Neuronal stem cell (in vitro differentiated cells): Measurements from ENCODE around the gene CCNQ.
A peak's percentile ranks its signal among the peaks of the same experiment; 100 is the strongest.

ENCODE experiments used
- DNase-seq: peaks from one replicate; pipeline ENCODE4 v3.0.0-alpha.2; 2013; ENCODE audit warnings: low spot score
- H2AFZ ChIP-seq: one replicate; pipeline ENCODE4 v1.6.1; 2013; ENCODE audit warnings: mild to moderate bottlenecking, low read length, inconsistent platforms
- H2AK5ac ChIP-seq: 2 replicates; pipeline ENCODE4 v1.6.1; 2013; ENCODE audit warnings: low read depth, mild to moderate bottlenecking, inconsistent platforms, low read length, moderate library complexity, mixed read lengths
- H2BK120ac ChIP-seq: 2 replicates; pipeline ENCODE4 v1.6.1; 2013; ENCODE audit warnings: low read depth, mild to moderate bottlenecking, inconsistent platforms, low read length, moderate library complexity, mixed read lengths
- H2BK12ac ChIP-seq: one replicate; pipeline ENCODE4 v1.6.1; 2013; ENCODE audit warnings: low read length, inconsistent platforms
- H2BK15ac ChIP-seq: 2 replicates; pipeline ENCODE4 v1.6.1; 2013; ENCODE audit warnings: mild to moderate bottlenecking, low read length, inconsistent platforms, mixed read lengths
- H2BK5ac ChIP-seq: one replicate; pipeline ENCODE4 v1.6.1; 2013; ENCODE audit warnings: inconsistent platforms, mild to moderate bottlenecking, low read length, moderate library complexity
- H3K14ac ChIP-seq: one replicate; pipeline ENCODE4 v1.6.1; 2013; ENCODE audit warnings: low read length, inconsistent platforms
- H3K18ac ChIP-seq: 2 replicates; pipeline ENCODE4 v1.6.1; 2013; ENCODE audit warnings: low read length, inconsistent platforms
- H3K23ac ChIP-seq: 2 replicates; pipeline ENCODE4 v1.6.1; 2013; ENCODE audit warnings: low read depth, mild to moderate bottlenecking, mixed read lengths, low read length, inconsistent platforms; ENCODE audit not compliant: poor library complexity
- H3K27ac ChIP-seq: replicated peaks from 3 replicates; pipeline ENCODE4 v1.5.1; 2013; ENCODE audit warnings: low read length, inconsistent platforms
- H3K27me3 ChIP-seq, 3 experiments: 2 replicates each; pipeline ENCODE4 v1.6.1; 2013; ENCODE audit warnings: low read length in 3 of 3, mild to moderate bottlenecking in 2 of 3, inconsistent platforms in 1 of 3, low read depth in 1 of 3, mixed read lengths in 1 of 3, moderate library complexity in 1 of 3; ENCODE audit not compliant: control insufficient read depth in 3 of 3, insufficient read depth in 3 of 3
- H3K36me3 ChIP-seq, 2 donors: replicated peaks in 1 of 2; 2 replicates each; pipeline ENCODE4 v1.6.1; 2013; ENCODE audit warnings: low read length in 2 of 2; ENCODE audit not compliant: control insufficient read depth in 2 of 2, insufficient read depth in 2 of 2
- H3K4ac ChIP-seq: 2 replicates; pipeline ENCODE4 v1.6.1; 2013; ENCODE audit warnings: inconsistent platforms, mild to moderate bottlenecking, low read length, moderate library complexity
- H3K4me1 ChIP-seq, 2 donors: 1 replicate in 1 of 2; 2 replicates in 1 of 2; pipeline ENCODE4 v1.6.1; 2013; ENCODE audit warnings: low read length in 2 of 2, low read depth in 1 of 2; ENCODE audit not compliant: control insufficient read depth in 2 of 2, insufficient read depth in 1 of 2
- H3K4me2 ChIP-seq: one replicate; pipeline ENCODE4 v1.6.1; 2013; ENCODE audit warnings: mild to moderate bottlenecking, low read length, inconsistent platforms; ENCODE audit not compliant: insufficient read depth, poor library complexity, severe bottlenecking
- H3K4me3 ChIP-seq, 2 donors: 2 replicates each; pipeline ENCODE4 v1.5.1; 2013; ENCODE audit warnings: low read length in 2 of 2, mild to moderate bottlenecking in 2 of 2, inconsistent platforms in 1 of 2, moderate library complexity in 1 of 2
- H3K79me1 ChIP-seq: one replicate; pipeline ENCODE4 v1.6.1; 2013; ENCODE audit warnings: low read depth, mild to moderate bottlenecking, inconsistent platforms, low read length, moderate library complexity
- H3K9ac ChIP-seq: one replicate; pipeline ENCODE4 v1.6.1; 2013; ENCODE audit warnings: mild to moderate bottlenecking, low read depth, low read length, inconsistent platforms; ENCODE audit not compliant: poor library complexity
- H3K9me3 ChIP-seq, 2 donors: replicated peaks in 1 of 2; 2 replicates each; pipeline versions ENCODE3 to v1.6.1; 2013; ENCODE audit warnings: low read length in 2 of 2, mild to moderate bottlenecking in 2 of 2, inconsistent platforms in 1 of 2, low read depth in 1 of 2, mixed read lengths in 1 of 2, moderate library complexity in 1 of 2; ENCODE audit not compliant: control insufficient read depth in 2 of 2, insufficient read depth in 1 of 2
- H4K8ac ChIP-seq: one replicate; pipeline ENCODE4 v1.6.1; 2013; ENCODE audit warnings: low read depth, mild to moderate bottlenecking, inconsistent platforms, low read length, moderate library complexity
- H4K91ac ChIP-seq: one replicate; pipeline ENCODE4 v1.6.1; 2013; ENCODE audit warnings: low read length, low read depth, mild to moderate bottlenecking, inconsistent platforms; ENCODE audit not compliant: poor library complexity
- WGBS, 2 donors: extraction: QIAGEN DNeasy Blood & Tissue Kit; methylation state at CpG; one replicate each; pipeline ENCODE4 v1.1.7; 2013; ENCODE audit warnings: missing lambda C conversion rate in 2 of 2, mixed read lengths in 1 of 2; ENCODE audit not compliant: insufficient read length in 2 of 2, insufficient replicate concordance in 1 of 2; ENCODE audit errors: extremely low coverage in 2 of 2; 5-methylcytosine and 5-hydroxymethylcytosine counted together

CCNQ gene

DNA sequence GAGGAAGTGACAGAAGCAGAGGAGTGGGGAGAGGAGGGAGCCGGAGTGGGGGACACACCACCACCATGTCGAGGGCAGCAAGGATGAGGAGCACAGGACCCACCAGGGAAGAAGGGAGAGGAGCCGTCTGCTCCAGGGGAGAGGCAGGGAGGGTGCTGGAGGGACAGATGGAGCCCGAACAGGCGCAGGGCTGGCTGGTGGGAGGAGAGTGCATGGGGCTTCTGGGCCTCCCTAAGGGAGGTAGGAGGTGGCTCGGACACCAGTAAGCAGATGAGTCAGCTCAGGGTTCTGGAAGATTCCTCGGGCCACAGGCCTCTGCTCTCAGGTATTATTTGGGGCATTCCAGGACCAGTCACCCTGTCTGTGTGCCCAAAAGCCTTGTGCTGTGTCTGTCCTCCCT, 51.7 kb downstream of the CCNQ start:
- no peak overlapping the region for H4K8ac ChIP-seq
- H3K9ac ChIP-seq, result no peak overlapping the region
- H2AK5ac ChIP-seq, result no peak overlapping the region
- no peak overlapping the region for H3K27ac ChIP-seq
- H2BK120ac ChIP-seq, result no peak overlapping the region
- H3K4me1 ChIP-seq, result no peaks in the 10 kb centered on the region
- H3K4me3 ChIP-seq, result no peak overlapping the region
- H3K79me1 ChIP-seq, result no peaks in the 10 kb centered on the region
- H2AFZ ChIP-seq, result no peak overlapping the region
- H2BK5ac ChIP-seq, result no peak overlapping the region
- no peaks in the 10 kb centered on the region for H3K9me3 ChIP-seq
- no peak overlapping the region for H4K91ac ChIP-seq
- H3K27me3 ChIP-seq, result peaks cover 0 to 58% (median 0%) of the 10 kb centered on the region in 3 experiments
- H3K36me3 ChIP-seq, result no peaks in the 10 kb centered on the region
- no peak overlapping the region for H3K18ac ChIP-seq
- DNase-seq, result no peak
- no peak overlapping the region for H3K4ac ChIP-seq
- H3K4me2 ChIP-seq, result no peak overlapping the region
- no peak overlapping the region for H2BK12ac ChIP-seq
- WGBS, 2 donors, result no CpG with 5 or more reads among the region's 7 CpGs
- no peak overlapping the region for H3K14ac ChIP-seq
- no peak overlapping the region for H3K23ac ChIP-seq
- no peak overlapping the region for H2BK15ac ChIP-seq

DNA sequence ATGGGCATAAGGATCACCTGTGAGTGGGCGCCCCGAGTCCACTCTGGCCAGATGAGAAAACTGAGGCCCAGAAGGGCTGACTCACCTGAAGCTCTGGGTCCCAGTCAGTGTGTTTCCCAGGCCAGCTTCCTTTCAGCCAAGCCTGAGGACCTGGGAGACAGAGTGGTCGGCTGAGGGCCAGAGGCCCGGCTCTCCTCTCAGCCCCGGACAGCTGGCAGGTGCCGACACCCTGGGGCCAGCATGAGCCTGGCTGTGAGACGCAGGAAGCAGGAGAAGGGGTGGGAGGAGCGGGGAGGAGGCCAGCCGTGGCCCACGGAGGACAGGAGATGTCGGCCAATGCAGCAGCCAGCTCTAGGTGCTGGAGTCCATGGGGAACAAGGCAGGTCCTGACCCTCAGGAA, 52.6 kb downstream of the CCNQ start:
- no peak overlapping the region for H3K4ac ChIP-seq
- no peak overlapping the region for H3K18ac ChIP-seq
- H3K4me2 ChIP-seq, result no peak overlapping the region
- no peaks in the 10 kb centered on the region for H3K9me3 ChIP-seq
- no peak overlapping the region for H3K14ac ChIP-seq
- H4K8ac ChIP-seq, result no peak overlapping the region
- no CpG with 5 or more reads among the region's 11 CpGs for WGBS, 2 donors
- no peak overlapping the region for H2BK120ac ChIP-seq
- no peak overlapping the region for H3K23ac ChIP-seq
- peak overlapping the region; percentile 46 for H2AK5ac ChIP-seq
- H3K27me3 ChIP-seq, result peaks cover 0 to 58% (median 0%) of the 10 kb centered on the region in 3 experiments
- H4K91ac ChIP-seq, result no peak overlapping the region
- H3K27ac ChIP-seq, result no peak overlapping the region
- no peak overlapping the region for H2BK5ac ChIP-seq
- DNase-seq, result no peak
- no peaks in the 10 kb centered on the region for H3K4me1 ChIP-seq
- H3K36me3 ChIP-seq, result no peaks in the 10 kb centered on the region
- no peak overlapping the region for H2AFZ ChIP-seq
- H3K4me3 ChIP-seq, result no peak overlapping the region
- no peak overlapping the region for H3K9ac ChIP-seq
- no peak overlapping the region for H2BK15ac ChIP-seq
- no peaks in the 10 kb centered on the region for H3K79me1 ChIP-seq
- no peak overlapping the region for H2BK12ac ChIP-seq

GRCh38 chrX:153544727-153545126, 54.2 kb downstream of the CCNQ start:
- H3K4ac ChIP-seq, result no peak overlapping the region
- no peak overlapping the region for H2BK15ac ChIP-seq
- WGBS, 2 donors, result no CpG with 5 or more reads among the region's 8 CpGs

GRCh38 chrX:153539979-153540358, 59.0 kb downstream of the CCNQ start:
- H3K4me3 ChIP-seq, result no peak overlapping the region

More at GRCh38 chrX:153544727-153545126, 54.2 kb downstream of the CCNQ start:
- Histone ChIP-seq H3K4me2 (no peak overlapping the region), H2BK120ac (no peak overlapping the region), H3K23ac (no peak overlapping the region), H3K9ac (no peak overlapping the region), H3K9me3 (no peaks in the 10 kb centered on the region), H3K27me3 (peaks cover 0 to 55% (median 0%) of the 10 kb centered on the region in 3 experiments), H4K8ac (no peak overlapping the region), H3K18ac (no peak overlapping the region), H3K4me1 (no peaks in the 10 kb centered on the region), H4K91ac (no peak overlapping the region), H2BK5ac (no peak overlapping the region), H2AK5ac (no peak overlapping the region), H2AFZ (no peak overlapping the region), H3K36me3 (no peaks in the 10 kb centered on the region), H3K79me1 (no peaks in the 10 kb centered on the region), H3K4me3 (no peak overlapping the region), H2BK12ac (no peak overlapping the region), H3K14ac (no peak overlapping the region), H3K27ac (no peak overlapping the region)
- DNase-seq, result no peak

More at GRCh38 chrX:153539979-153540358, 59.0 kb downstream of the CCNQ start:
- peak overlapping the region; percentile 56 for H3K14ac ChIP-seq
- H4K91ac ChIP-seq, result no peak overlapping the region
- H4K8ac ChIP-seq, result no peak overlapping the region
- H2BK12ac ChIP-seq, result no peak overlapping the region
- H2BK120ac ChIP-seq, result no peak overlapping the region
- no peak for DNase-seq
- H3K79me1 ChIP-seq, result no peaks in the 10 kb centered on the region
- peak overlapping the region; percentile 28 for H3K18ac ChIP-seq
- H3K23ac ChIP-seq, result no peak overlapping the region
- H2BK15ac ChIP-seq, result no peak overlapping the region
- WGBS, 2 donors, result no CpG with 5 or more reads among the region's 9 CpGs
- no peaks in the 10 kb centered on the region for H3K36me3 ChIP-seq
- no peak overlapping the region for H3K4me2 ChIP-seq
- no peaks in the 10 kb centered on the region for H3K9me3 ChIP-seq
- H2BK5ac ChIP-seq, result peak overlapping the region; percentile 53
- H3K9ac ChIP-seq, result no peak overlapping the region
- H3K4ac ChIP-seq, result no peak overlapping the region
- peaks cover 0 to 58% (median 0%) of the 10 kb centered on the region in 3 experiments for H3K27me3 ChIP-seq
- no peak overlapping the region for H2AFZ ChIP-seq
- no peak overlapping the region for H2AK5ac ChIP-seq
- H3K4me1 ChIP-seq, result no peaks in the 10 kb centered on the region
- no peak overlapping the region for H3K27ac ChIP-seq
